GM19193 (cell line): ENCODE measurements around the gene NUDT13.

Experiments used
- POLR2A ChIP-seq: IDR thresholded peaks from 4 replicates; pipeline ENCODE4 v1.6.1; 2011; ENCODE audit not compliant: insufficient read depth, insufficient read length; ENCODE audit errors: extremely low read depth

NUDT13 gene

DNA sequence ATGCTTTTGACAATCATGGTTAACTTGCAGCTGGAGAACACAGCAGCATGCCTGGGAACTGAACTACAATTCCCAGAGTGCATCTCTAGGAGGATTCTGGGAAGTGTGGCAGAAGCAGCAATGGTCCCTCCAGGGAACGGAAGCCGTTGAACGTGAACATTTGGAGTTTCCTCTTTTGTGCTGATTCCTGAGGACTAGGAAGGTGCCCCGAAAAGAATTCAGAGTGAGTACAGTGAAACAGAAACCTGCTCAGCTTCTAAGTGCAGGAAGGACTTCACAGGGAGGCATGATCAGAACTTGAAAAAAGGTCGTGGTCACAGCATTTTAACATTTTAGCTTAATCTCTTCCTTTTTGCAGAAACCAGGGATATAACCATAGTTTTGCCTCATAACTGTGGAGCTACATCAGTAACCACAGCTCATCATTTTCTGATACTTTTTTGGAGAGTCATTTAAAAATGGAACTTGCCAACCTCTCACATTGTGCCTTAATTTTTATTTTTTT, at the start of gene NUDT13:
NUDT13 (plus strand) TSS at position 111 of the 505 bp plus-strand sequence. CDS start 3,911 bp downstream, outside the sequence.
- TF ChIP-seq POLR2A, result no peak

DNA sequence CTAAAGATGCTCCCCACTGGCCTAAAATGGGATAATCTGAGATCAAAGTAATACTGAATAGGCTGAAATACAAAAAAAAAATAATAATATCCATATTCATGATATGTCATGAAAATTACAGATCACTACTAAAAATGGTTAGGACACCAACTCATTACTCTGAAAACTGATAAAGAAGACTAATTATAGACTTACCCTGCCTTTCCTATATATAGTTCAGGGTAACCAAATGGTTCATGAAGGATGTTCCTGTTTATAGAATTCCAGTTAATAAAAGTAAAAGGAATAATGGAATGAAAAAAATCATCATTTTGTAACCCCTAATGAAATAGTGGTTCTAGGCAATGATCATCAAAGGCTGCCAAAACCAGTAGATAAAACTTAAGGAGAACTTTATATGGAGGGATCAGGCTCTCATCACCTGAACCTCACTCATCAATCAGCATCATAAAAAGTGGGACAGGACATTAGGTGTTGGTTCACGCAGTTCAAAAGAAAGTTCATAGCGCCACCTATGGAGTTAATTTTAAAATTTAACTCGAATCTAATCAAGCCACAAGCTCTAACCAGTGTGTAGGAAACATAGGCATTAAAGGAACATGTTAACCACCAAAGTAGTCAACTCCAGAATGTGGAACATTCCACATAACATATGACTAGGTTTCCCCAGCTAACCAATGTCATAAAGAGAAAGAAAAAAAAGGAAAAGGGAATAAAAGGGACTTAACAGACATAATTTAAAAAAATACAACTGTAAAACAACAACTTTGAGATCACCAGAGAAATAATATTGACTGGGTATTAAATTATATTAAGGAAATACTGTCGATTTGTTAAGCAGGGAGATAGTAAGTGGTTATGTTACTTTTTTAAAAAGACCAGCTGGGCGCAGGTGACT, 49.3 kb upstream of the NUDT13 start:
- TF ChIP-seq POLR2A, result no peak

DNA sequence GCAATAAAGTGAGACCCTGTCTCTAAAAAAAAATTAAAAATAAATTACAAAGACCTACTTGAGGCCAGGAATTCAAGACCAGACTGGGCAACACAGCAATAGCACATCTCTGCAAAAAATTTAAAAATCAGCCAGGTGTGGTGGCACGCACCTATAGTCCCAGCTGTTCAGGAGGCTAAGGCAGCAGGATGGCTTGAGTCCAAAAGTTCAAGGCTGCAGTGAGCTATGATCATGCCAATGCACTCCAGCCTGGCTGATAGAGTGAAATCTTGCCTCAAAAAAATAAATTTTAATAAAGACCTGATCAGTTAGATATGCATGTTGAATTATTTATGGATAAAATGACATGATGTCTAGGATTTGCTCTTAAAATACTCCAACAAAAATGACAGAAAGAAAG, 48.5 kb upstream of the NUDT13 start:
- no peak for TF ChIP-seq POLR2A

DNA sequence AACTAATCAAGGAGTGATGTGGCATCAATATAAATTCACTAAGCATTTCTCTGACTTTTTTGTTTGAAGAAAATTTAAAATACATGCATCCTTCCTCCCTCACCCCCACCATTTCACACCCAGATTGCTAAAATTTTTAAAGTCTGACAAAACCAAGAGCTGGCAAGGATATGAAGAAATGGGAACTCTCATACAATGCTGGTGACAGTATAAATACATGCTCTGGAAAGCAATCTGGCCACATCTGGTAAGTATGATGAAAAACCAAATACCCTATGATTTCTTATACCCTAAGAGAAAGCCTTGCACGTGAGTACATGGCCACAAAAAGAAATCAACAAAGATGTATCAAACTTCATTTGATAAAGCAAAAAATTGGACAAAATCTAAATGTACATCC, 44.8 kb upstream of the NUDT13 start:
- no peak for TF ChIP-seq POLR2A

DNA sequence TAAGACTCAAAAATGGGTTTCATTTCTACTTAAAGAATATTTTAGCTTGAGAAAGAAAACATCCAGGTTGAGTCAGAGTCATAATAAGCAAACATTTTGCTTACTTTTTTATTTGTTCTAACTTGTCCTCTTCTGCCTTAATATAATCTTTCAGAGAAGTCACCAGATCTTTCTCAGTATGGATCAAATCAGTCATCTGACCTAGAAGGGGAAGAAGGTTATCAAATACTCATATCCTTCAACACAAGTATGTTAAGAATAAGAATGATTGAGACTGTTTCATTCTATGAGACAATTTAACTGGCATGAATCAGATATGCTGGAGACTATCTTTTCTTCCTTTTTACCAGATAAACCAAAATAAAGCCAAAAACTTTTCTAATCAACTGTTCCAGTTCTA, 36.6 kb upstream of the NUDT13 start:
- no peak for TF ChIP-seq POLR2A

DNA sequence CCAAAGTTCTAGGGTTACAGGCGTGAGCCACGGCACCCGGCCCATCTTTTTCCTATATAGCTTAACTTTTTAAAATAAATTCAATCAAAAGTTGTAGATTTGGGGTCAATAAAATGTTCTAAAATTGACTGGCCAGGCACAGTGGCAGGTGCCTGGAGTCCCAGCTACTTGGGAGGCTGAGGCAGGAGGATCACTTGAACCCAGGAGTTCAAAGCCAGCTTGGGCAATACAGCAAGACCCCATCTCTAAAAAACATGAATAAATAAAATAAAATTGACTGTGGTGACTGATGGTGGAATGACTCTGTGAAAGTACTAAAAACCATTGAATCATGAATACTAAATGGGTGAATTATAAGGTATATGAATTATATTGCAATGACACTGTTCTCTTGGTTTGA, 34.4 kb upstream of the NUDT13 start:
- no peak for TF ChIP-seq POLR2A

DNA sequence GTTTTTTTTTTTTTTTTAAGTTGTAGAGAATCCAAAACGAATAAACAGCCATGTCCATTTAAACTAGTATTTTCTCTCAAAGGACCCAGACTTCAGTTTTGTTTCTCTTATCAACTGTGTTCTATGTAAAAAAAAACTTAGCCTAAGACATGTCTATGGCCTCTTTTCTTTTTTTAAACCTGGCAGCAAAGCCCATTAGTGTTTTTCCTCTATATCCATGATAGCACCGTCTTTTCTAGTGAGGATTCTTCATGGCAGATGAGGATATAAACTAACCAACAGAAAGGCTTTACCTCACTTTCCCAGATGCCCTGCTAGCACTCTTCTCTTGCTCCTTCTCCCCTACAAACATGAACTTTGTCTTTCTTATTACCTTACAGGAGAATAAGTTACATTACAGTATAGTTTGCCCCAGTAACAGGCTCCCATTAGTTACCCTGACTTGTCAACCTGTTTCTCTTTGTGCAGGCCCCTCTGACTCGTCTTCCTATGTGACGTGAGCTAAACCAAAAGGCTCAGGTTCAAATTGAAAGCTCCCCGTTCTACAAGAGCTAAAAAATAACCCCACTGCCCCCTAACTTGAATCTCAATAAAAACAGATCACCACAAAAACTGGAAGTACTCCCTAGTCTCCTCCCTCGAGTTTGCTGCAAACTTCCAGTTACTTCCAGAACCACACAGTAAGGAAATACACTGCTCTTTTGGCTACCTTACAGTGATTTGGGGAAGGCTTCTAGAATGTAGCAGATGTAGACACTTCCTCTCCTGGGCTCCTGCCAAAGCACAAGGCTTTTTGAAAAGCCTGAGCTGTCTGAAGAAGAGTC, 33.7 kb upstream of the NUDT13 start:
- TF ChIP-seq POLR2A, result no peak

DNA sequence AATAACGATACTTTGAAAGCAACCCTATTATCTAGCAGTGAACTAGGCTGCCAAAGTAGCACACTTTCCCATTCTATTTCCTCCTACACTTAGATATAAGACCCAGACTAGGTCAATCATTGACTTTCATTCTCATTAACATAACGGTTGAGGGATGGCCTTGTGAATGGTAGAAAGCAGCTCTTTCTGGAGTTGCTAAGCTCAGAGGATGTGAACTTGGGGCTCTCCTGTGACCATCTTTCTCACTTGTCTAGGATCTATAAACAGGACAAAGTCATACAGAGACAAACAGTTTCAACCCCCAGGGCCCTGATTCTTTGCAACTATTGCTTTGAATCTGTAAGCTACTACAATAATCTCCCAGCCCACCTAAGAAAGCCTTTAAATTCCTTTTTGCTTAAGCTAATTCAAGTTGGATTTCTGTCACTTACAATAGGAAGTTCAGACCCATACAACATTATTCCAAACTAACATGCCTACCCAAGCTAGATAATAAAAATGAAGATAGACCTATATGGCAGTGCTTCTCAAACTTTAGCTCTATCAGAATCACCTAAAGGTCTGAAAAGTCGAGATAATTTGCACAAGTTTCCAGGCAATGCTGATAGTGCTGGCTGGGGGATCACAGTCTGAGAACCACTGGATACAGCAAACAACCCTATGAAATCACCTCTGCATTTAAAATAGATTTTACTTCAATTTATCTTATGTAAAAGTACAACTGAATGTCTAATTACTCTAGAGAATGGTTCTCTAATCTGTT, 30.3 kb upstream of the NUDT13 start:
- TF ChIP-seq POLR2A, result no peak

DNA sequence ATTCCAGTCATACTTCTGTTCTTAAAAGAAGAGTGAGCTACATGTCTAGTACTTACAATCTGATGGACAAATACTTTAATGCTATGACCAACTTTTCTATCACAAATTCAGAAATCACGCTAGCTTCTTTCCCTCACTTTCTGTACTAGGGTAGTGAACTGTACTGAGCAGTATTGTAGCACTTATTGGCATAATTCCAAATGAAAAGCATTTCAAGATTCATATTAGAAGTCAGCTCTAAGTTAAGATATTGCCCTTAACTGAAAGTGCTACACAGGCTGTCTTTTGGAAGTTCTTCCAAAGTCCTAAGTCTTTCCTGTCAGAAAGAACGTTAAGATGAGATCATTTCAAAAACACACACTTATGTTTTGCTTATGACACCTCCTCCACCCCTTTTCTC, 27.0 kb upstream of the NUDT13 start:
- TF ChIP-seq POLR2A, result no peak

DNA sequence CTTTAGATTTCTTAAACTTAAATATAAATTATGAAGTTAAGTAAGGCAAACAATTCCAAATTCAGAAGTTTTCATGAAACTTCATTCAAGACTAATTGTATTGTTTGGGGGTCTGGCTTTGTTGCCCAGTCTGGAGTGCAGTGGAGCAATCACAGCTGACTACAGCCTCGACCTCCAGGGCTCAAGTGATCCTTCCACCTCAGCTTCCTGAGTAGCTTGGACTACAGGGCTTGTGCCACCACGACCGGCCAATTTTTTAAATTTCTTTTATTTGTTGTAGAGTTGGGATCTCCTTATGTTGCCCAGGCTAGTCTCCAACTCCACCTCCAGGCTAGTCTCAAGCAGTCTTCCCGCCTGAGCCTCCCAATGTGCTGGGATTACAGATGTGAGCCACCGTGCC, 26.0 kb upstream of the NUDT13 start:
- no peak for TF ChIP-seq POLR2A

DNA sequence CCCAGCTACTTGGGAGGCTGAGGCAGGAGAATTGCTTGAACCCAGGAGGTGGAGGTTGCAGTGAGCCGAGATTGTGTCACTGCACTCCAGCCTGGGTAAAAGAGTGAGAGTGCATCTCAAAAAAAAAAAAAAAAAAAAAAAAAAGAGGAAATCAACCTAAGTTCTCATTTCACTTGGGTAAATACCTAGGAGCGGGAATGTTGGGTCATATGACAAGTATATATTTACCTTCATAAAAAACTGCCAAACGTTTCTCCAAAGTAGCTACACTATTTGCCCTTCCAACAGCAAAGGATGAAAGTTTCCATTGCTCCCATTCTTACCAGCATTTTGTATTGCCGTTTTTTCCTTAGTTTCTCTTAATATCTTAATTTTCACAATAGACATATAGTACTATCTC, 23.4 kb upstream of the NUDT13 start:
- no peak for TF ChIP-seq POLR2A

DNA sequence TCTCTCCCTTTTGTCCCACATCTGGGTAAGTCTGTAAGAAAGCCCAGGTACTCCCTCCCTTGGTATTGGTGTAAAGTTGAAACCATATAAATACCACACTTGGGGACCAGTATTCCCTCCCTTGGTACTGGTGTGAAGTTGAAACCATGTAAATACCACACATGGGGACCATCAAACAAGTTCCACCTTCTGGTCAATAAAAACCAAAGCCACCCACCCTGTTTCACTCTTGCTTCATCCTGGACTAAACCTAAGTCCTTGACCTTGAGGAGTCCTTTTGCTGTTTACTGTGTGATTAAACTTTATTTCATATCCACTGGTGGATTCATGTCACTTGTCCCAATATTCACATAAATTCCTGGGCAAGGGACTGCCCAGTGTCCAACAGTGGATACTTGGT, 22.0 kb upstream of the NUDT13 start:
- TF ChIP-seq POLR2A, result no peak

DNA sequence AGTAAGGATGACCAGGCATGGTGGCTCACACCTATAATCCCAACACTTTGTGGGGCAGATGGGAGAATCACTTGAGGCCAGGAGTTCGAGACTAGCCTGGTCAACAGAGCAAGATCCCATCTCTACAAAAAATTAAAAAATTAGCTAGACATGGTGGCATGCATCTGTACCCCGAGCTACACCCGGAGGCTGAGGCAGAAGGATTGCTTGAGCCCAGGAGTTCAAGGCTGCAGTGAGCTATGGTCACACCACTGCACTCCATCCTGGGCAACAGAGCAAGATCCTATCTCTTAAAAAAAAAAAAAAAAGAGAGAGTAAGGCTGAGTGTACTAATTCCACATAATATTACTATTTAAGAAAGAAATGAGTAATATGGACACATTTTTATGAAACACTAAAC, 17.4 kb upstream of the NUDT13 start:
- no peak for TF ChIP-seq POLR2A

DNA sequence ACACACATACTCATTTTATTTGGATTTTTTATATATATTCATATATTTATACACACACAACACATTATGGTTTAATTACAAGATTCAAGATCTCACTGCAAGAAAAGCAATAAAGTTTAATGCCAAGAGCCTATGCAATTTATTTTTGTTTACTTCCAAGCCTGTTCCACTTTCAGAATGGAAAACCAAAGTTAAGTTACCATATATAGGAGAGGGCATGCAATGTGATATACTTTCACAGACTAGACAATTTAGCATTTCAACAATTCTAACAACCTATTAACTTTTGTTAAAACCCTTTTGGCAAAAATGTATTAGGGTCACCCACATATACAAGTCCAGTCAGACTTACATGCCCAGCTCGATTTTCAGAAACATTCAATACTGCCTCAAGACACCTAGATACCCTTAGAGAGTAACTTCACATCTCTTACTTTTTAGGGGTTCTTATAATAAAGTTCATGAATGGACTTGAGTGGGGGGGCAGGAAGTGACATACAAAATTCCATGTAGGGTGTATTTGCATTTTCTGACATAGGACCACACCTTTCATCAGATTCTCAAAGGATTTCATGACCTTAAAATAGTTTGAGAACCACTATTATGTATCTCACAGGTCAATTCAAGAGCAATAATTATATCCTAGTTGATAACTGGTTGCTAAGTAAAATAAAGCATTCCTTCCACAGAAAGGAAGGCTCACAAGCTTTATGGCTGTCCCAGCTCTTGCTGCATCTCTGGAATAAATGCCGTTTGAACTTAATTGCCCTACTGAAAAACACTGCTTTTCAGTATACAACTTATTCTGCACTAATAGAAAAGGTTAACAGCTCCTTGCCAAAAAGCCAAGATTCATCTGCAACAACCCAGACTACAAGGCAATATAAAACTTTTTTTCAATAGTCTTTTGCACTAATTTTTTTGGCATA, 16.1 kb upstream of the NUDT13 start:
- TF ChIP-seq POLR2A, result no peak

DNA sequence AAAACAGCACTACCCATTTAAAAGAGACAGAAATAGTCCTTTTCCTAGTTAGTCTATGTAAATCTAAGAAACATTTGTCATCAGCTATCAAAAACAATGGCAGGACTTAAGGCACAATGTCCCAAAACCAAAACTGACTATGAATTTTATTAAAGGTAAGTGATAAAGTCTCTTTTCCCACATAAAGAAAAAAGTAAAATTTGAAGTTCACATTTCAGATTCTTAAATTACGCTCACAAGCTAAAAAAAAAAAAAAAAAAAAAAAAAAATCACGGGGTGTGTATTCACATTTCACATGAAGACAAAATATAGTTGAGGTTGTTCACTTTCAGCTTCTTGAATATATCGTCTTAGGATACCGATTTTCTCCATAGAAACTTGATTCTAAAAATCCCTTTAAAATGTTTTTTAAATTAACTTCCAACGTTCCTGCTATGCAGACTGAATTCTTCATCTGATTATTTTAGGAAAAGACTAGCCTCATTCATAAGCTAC, 15.2 kb upstream of the NUDT13 start:
- no peak for TF ChIP-seq POLR2A
